HL-60/S4 (cell line): ENCODE data around the gene STK11IP.

Experiments
- in situ Hi-C: fragments of 300-500 bp; cut with MboI; formaldehyde crosslinking; loops from 2 replicates; pipeline ENCODE4 v1.14.3; 2022; ENCODE audit warnings: low sequenced_read_pairs

The STK11IP gene, protein sequence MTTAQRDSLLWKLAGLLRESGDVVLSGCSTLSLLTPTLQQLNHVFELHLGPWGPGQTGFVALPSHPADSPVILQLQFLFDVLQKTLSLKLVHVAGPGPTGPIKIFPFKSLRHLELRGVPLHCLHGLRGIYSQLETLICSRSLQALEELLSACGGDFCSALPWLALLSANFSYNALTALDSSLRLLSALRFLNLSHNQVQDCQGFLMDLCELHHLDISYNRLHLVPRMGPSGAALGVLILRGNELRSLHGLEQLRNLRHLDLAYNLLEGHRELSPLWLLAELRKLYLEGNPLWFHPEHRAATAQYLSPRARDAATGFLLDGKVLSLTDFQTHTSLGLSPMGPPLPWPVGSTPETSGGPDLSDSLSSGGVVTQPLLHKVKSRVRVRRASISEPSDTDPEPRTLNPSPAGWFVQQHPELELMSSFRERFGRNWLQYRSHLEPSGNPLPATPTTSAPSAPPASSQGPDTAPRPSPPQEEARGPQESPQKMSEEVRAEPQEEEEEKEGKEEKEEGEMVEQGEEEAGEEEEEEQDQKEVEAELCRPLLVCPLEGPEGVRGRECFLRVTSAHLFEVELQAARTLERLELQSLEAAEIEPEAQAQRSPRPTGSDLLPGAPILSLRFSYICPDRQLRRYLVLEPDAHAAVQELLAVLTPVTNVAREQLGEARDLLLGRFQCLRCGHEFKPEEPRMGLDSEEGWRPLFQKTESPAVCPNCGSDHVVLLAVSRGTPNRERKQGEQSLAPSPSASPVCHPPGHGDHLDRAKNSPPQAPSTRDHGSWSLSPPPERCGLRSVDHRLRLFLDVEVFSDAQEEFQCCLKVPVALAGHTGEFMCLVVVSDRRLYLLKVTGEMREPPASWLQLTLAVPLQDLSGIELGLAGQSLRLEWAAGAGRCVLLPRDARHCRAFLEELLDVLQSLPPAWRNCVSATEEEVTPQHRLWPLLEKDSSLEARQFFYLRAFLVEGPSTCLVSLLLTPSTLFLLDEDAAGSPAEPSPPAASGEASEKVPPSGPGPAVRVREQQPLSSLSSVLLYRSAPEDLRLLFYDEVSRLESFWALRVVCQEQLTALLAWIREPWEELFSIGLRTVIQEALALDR

DNA sequence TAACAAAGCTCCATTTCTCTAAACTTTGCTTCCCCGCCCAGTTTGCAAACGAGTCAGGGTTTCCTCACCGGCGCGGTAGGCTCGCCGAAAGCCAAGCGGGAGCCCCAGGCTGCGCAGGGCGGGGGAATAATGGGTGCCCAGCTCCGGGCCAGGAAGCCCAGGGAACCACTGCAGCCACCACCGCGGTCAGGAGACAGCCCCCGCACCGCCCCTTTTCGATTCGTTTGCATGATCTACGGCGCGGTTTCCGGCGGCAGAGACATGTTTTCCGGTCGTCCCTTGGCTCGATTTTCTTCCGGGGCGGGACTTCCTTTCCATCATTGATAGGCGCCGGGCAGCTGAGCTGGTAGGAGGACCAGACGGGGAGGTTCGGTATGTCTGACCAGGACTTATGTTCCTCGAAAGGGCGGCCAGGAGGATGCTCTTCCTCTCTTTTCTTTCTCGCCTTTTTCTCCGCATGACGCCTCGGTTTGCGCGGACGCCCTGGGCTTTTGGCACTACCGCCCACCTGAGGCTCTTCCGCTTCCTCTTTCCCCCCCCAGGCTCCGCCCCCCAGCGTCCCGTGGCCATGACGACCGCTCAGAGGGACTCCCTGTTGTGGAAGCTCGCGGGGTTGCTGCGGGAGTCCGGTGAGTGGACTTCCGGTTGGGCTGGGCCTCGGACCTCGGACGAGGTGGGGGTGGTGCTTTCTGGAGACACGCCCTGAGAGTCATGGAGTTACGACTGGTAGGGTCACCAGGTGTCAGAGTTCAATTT, at the start of gene STK11IP:
STK11IP (plus strand) TSS at position 306 of the 756 bp plus-strand sequence; CDS start at position 569, 263 bp downstream.
- in situ Hi-C loops = no loop called here

- in situ Hi-C loops = no loop called here
Observed at GRCh38 chr2:219548990-219549389, 48.7 kb upstream of the STK11IP start.

DNA sequence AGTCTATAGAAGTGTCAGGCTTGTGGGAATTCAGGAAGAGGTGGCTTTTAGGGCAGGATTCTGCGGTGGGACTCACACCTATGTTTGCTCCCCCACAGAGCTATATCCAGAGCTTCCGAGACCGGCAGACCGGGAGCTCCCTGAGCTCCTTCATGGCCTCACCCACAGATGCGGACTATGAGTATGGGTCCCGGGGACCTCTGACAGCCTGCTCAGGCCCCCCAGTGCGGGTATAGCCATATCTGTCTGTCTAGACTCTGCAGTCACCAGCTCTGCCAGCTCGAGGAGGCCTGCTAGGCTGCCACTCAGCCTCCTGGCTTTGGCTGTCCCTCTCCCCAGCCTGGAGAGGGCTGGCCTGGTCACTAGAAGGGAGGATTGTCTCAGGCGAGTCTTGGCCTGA, 48.0 kb upstream of the STK11IP start:
- in situ Hi-C loops = no loop called here

GRCh38 chr2:219551441-219552381, 45.9 kb upstream of the STK11IP start:
- in situ Hi-C loops = no loop called here

DNA sequence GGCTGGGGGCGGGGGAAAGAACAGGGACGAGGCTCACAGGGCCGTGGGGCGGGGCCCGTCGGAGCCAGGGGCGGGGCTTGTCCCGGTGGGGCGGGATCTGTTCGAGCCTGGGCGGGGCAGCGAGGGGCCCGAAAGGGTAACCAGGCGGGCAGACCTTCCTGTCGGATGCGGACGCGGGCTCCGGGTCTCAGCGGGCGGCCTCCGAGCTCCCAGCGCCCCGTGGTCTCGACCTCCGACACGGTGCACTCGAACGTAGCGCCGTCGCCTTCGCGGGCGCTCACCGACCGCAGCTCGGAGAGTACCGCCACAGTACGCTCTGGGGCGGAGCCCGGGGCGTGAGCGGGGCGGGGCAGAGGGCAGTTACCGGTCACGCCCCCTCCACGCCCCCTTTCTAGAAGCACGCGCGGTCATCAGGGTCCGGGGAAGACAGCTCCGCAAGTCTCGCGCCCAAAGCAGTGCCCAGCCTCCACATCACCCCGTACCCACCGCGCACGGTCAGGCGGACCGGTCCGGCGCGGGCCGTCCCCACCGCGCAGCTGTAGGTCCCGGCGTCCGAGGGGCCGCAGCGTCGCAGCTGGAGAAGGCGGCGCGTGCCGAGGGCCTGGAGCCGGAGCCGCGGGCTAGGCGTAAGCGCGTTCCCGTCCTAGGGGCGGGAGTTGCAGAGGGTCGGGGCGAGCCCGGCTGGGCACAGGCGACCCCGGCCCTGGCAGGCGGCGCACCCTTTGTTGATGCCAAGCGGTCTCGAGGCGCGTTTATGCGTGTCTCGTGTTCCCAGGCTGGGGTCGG, 45.1 kb upstream of the STK11IP start:
- in situ Hi-C loops = no loop called here

DNA sequence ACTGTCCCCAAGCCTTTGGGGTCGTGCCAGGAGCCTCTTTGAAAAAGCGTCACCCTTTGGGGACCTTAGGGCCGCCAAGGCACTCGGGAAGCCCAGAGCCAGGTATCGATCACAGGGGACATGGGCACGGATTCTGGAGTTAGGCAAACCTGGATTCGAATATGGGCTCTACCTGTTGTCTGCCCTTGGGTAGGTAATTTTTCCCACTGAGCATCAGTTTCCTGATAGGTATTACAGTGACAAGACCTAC, 44.6 kb upstream of the STK11IP start:
- in situ Hi-C loops = no loop called here

GRCh38 chr2:219553463-219553963, 44.1 kb upstream of the STK11IP start:
- in situ Hi-C loops = no loop called here

DNA sequence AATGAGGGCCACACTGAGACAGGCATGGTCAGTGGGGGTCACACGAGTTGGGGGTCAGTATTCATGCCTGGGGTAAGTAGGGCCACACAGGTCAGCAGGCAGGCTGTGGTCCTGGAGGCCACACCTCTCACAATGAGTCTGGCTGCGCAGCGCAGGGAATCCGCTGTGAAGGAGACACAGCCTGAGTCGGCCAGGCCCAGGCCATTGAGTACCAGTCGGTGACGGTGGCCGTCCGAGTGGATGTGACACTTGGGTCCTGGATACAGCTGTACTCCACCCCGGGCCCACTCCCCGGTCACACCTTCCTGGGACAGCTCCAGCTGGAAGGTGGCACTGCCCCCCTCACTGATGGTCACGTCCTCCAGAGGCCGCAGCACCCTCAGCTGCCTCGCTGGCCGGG, 43.3 kb upstream of the STK11IP start:
- in situ Hi-C loops = no loop called here

- in situ Hi-C loops = no loop called here
Observed at GRCh38 chr2:219555956-219556355, 41.7 kb upstream of the STK11IP start.

DNA sequence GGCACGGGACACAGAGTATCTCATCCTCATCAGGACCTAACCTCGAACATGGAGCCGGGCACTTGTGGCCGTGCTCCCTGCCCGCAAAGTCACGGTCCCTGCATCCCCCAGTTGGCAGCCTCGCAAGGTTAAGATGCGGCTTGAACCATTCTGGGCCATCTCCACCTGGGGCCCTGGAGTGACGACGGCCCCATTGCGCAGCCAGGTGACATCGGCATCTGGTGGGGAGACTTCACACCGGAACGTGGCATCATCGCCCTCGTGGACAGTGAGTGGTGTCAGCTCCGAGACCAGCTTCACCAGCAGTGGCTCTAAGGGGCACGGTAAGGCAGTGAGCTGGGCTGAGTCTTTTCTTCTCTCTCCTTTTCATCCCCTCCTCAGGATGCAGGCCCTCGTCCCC, 41.2 kb upstream of the STK11IP start:
- in situ Hi-C loops = no loop called here

DNA sequence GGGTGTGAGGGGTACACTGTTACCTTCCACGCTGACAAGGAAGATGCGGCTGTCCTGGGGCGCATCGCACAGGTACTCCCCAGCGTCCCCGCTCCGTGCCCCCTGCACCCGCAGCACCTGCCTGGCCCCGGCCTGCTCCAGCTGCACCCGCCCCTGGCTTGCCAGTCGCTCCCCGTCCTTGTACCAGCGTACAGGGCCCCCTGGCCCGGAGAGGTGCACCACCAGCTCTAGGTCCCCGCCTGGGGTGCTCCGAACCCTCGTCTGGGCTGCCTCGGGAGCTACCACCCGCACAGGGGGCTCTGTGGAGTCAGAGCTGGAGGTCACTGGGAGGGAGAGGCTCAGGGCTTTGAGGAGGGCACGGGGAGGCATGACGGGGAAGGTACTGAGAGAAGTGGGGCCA, 40.3 kb upstream of the STK11IP start:
- in situ Hi-C loops = no loop called here

DNA sequence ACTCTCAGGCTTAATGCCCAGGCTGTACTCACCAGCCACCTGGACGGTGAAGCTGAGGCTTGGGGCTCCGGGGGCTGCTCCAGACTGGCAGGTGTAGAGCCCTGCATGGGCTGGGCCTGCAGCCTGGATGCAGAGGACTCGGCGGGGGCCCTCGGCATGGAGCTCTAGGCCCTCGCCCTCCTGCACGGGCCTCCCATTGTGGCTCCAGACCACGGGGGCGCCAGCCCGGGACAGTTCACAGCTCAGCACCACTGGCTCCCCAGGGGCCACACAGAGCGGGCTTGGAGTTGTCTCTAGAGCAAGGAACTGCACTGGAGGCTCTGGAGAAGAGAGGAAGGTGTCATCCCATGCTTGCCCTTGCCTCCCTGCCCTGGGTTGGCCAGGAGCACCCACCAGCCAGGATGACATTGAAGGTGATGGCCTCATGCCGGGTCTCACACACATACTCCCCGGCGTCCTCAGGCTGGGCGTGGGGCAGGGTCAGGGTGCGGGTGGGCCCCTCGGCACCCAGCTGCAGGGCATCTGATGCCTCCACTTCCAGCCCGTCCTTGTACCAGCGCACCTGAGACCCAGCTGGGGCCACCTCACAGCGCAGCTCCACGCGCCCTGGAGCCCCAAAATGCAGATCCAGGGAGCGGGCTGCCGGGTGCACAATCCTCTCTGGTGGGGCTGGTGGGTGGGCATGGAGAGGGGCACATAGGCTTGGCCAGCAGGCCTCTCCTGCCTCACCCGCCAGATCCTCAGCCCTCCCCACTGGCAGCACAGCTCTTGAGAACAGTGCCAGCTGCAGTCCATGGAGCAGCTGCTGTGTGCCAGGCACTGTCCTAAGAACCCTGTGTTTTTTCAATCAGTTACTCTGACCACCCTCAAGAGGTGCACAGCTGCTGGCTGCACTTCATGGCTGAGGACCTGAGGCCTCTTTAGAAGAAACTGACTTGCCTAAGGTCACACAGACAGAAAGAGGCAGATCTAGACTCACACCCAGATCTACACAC, 39.6 kb upstream of the STK11IP start:
- in situ Hi-C loops = no loop called here

GRCh38 chr2:219559156-219559915, 38.3 kb upstream of the STK11IP start:
- in situ Hi-C loops = no loop called here

DNA sequence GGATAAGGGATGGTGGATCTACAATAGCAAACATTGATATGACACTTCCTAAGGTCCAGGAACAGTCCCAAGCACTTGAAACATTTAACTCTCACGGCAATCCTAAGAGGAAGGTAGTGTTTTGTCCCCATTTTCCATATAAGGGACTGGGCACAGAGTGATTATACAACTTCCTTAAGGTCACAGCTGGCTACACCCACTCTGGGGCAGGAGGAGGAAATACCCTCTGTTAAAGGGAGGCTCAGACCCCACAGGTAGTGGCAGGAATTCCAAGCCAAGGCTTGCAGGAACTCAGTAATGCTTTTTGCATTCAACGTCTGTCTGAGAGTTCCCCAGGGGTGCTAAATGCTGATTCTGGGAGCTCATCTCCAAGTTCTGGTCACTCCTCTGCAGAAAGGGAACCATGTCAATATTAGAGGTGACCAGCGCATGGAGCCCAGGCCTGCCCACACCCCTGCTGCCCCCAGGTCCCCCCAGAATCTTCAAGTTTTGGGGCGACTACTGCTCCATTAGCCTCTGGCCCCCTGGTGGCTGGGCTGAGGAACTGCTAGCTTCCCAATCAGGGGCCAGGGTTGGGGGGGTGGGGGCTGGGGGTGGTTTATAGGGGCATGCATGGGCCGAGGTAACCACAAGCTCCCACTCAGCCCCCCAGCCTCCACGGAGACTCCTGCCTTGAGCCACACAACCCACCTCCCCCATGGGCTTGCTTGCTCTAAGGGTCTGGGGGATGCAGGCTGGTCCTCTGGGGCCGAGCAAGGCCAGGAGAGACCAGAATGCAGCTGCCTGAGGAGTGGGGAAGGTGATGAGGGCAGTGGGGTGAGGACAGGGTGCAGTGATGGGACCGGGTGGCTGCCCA, 37.4 kb upstream of the STK11IP start:
- in situ Hi-C loops = no loop called here

DNA sequence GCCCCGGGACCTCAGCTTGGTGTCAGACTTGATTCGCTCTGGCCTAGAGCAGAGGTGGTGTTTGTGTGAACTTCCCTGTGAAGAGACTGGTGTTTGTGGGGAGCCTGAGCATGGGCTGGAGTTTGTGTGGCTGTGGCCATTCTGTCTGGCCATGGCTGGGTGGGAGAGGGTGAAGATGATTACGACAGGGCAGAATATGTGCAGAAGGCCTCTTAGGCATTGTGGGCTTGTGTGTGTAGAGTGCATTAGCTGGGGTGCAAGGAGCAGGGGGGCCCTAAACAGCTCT, 36.8 kb upstream of the STK11IP start:
- in situ Hi-C loops = no loop called here
